VCaP (cell line): ENCODE data around the gene THADA.

Source experiments
- H3K27ac ChIP-seq: fragments of 450-650 bp; 2 replicates; pipeline ENCODE4 v1.5.1; 2017
- CTCF ChIP-seq: fragments of 450-650 bp; conservative IDR thresholded peaks from 2 replicates; pipeline ENCODE4 v1.5.1; 2017; ENCODE audit warnings: mild to moderate bottlenecking, moderate library complexity

THADA gene

GRCh38 chr2:43414586-43415135, 181.2 kb downstream of the THADA start:
- no peak for TF ChIP-seq CTCF
- H3K27ac ChIP-seq, result peak overlapping the region; percentile 40

- peak overlapping the region; percentile 40; the same call in 1 of the 2 replicates for H3K27ac ChIP-seq
Observed at GRCh38 chr2:43414033-43414432, 181.8 kb downstream of the THADA start.

GRCh38 chr2:43412114-43412753, 183.6 kb downstream of the THADA start:
- TF ChIP-seq CTCF, result no peak
- H3K27ac ChIP-seq, result no peak overlapping the region

More at GRCh38 chr2:43414033-43414432, 181.8 kb downstream of the THADA start:
- TF ChIP-seq CTCF, result no peak

- H3K27ac ChIP-seq, result peak overlapping the region; percentile 54
- TF ChIP-seq CTCF, result no peak
Observed at GRCh38 chr2:43410055-43410604, 185.7 kb downstream of the THADA start.

- H3K27ac ChIP-seq, result peak overlapping the region; percentile 54
Observed at GRCh38 chr2:43408407-43409160, 187.3 kb downstream of the THADA start.

GRCh38 chr2:43407935-43408334, 187.9 kb downstream of the THADA start:
- peak overlapping the region; percentile 2; the same call in 1 of the 2 replicates for H3K27ac ChIP-seq
- no peak for TF ChIP-seq CTCF

More at GRCh38 chr2:43408407-43409160, 187.3 kb downstream of the THADA start:
- no peak for TF ChIP-seq CTCF

GRCh38 chr2:43406651-43407279, 189.1 kb downstream of the THADA start:
- H3K27ac ChIP-seq, result no peak overlapping the region
- no peak for TF ChIP-seq CTCF
